Fibroblast of lung (primary cell): ENCODE measurements around the gene ARHGAP10. TPM values are rescaled to one million over a fixed set of nuclear protein-coding genes. Genes with fewer than 3 reads are reported as not detected.

Experiments used
- DNase-seq, 2 donors: peaks; one replicate each; pipeline versions ENCODE4 v3.0.0 to v3.0.0-alpha.2; 2010; ENCODE audit warnings: low read depth in 2 of 2
- H2AFZ ChIP-seq: 2 replicates; pipeline ENCODE4 v1.5.1; 2012; ENCODE audit warnings: low read length, control low read depth, inconsistent platforms
- H3K27ac ChIP-seq: 2 replicates; pipeline ENCODE4 v1.5.1; 2011; ENCODE audit warnings: low read length, control low read depth; ENCODE audit not compliant: insufficient read depth
- H3K27me3 ChIP-seq: 2 replicates; pipeline ENCODE4 v1.5.1; 2011; ENCODE audit warnings: mild to moderate bottlenecking, low read length; ENCODE audit not compliant: control insufficient read depth, insufficient read depth
- H3K36me3 ChIP-seq: 2 replicates; pipeline ENCODE4 v1.5.1; 2011; ENCODE audit warnings: low read length; ENCODE audit not compliant: control insufficient read depth, insufficient read depth
- H3K4me1 ChIP-seq: 2 replicates; pipeline ENCODE4 v1.5.1; 2011; ENCODE audit warnings: low read length; ENCODE audit not compliant: control insufficient read depth, insufficient read depth; ENCODE audit errors: extremely low read depth
- H3K4me2 ChIP-seq: 2 replicates; pipeline ENCODE4 v1.5.1; 2011; ENCODE audit warnings: low read length, control low read depth; ENCODE audit not compliant: insufficient read depth; ENCODE audit errors: extremely low read depth
- H3K4me3 ChIP-seq, 4 experiments: fragments of 200-600 bp in 1 of 4; sonication (generic) in 1 of 4; replicated peaks in 1 of 4; 2 replicates each; pipeline ENCODE4 v1.5.1; 2011 to 2016; ENCODE audit warnings: low read length in 4 of 4, low read depth in 3 of 4, mild to moderate bottlenecking in 3 of 4, control low read depth in 2 of 4, inconsistent platforms in 1 of 4, mixed read lengths in 1 of 4; ENCODE audit not compliant: insufficient read depth in 1 of 4; ENCODE audit errors: control extremely low read depth in 1 of 4
- H3K79me2 ChIP-seq: 2 replicates; pipeline ENCODE4 v1.5.1; 2012; ENCODE audit warnings: mild to moderate bottlenecking, low read length, inconsistent platforms; ENCODE audit not compliant: control insufficient read depth, insufficient read depth
- H3K9ac ChIP-seq: 2 replicates; pipeline ENCODE4 v1.5.1; 2011; ENCODE audit warnings: mild to moderate bottlenecking, low read length, control low read depth; ENCODE audit not compliant: insufficient read depth
- H3K9me3 ChIP-seq: 2 replicates; pipeline ENCODE4 v1.5.1; 2012; ENCODE audit warnings: low read depth, low read length; ENCODE audit not compliant: control insufficient read depth, insufficient read depth
- H4K20me1 ChIP-seq: 2 replicates; pipeline ENCODE4 v1.5.1; 2011; ENCODE audit warnings: low read length; ENCODE audit not compliant: control insufficient read depth, insufficient read depth; ENCODE audit errors: extremely low read depth
- CTCF ChIP-seq, 2 donors: IDR thresholded peaks in 1 of 2; conservative IDR thresholded peaks in 1 of 2; 1 replicate in 1 of 2; 2 replicates in 1 of 2; pipeline ENCODE4 v1.5.1; 2011 to 2012; ENCODE audit warnings: low read length in 2 of 2, control low read depth in 1 of 2, inconsistent platforms in 1 of 2, low read depth in 1 of 2, mild to moderate bottlenecking in 1 of 2
- EZH2 ChIP-seq: IDR thresholded peaks from 2 replicates; pipeline ENCODE4 v1.5.1; 2012; ENCODE audit warnings: low read length, control low read depth, mild to moderate bottlenecking; ENCODE audit errors: missing control alignments
- polyA plus RNA-seq, 2 donors: library from polyadenylated mRNA; depleted of rRNA in 1 of 2; stranded (reverse) in 1 of 2; unstranded in 1 of 2; fragments of >200 nt; gene quantifications; 2 replicates each; pipeline ENCODE4 v1.2.1, GENCODE V29; 2011 to 2012; ENCODE audit warnings: missing spikeins in 1 of 2
- total RNA-seq: library from RNA; depleted of rRNA; stranded (reverse); fragments of >200 nt; gene quantifications from 2 replicates; pipeline ENCODE4 v1.2.1, GENCODE V29; 2014

Gene ARHGAP10
- total and polyA plus RNA-seq, 2 donors (not counting 1 experiment from before 2014, with no cell fraction given) = 21.6 to 35.8 TPM

- Histone ChIP-seq H3K9me3 (no peaks in the 10 kb centered on the region), H2AFZ (no peak overlapping the region), H3K4me1 (peaks cover 2% of the 10 kb centered on the region), H3K79me2 (no peaks in the 10 kb centered on the region), H3K27me3 (no peaks in the 10 kb centered on the region), H3K4me2 (no peak overlapping the region), H3K9ac (no peak overlapping the region), H3K27ac (no peak overlapping the region), H4K20me1 (no peaks in the 10 kb centered on the region), H3K4me3 (no peak overlapping the region), H3K36me3 (peaks cover 4% of the 10 kb centered on the region)
- DNase-seq = no peak
- TF ChIP-seq CTCF (conservative IDR thresholded peaks at IDR 0.05 in 1 of 2, IDR thresholded peaks at IDR 0.05 in 1 of 2; ENCODE audit: low read depth in 1 of 2, low read length in 2 of 2) (no peak), EZH2 (no peak)
Measured at GRCh38 chr4:148118179-148118578, 386.3 kb downstream of the ARHGAP10 start.

DNA sequence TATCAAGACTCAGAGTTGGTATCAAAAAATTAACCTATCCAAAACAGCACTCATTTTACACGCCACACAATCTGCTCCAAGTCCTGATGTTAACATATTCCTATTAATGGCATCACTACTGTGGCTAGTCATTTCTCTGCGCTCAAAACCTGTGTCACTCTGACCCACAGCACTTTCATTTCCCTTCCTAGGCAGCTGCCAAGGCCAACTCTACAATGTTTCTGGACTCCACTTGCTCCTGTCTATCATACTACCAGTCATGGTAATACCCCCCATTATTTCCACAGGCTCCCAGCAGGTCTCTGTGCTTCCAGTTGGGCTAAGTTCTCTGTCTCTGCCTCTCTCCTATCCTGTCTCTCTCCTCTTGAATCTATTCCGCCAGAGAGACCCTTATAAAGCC, 386.7 kb downstream of the ARHGAP10 start:
- no peaks in the 10 kb centered on the region for H3K27me3 ChIP-seq
- no peaks in the 10 kb centered on the region for H3K9me3 ChIP-seq
- no peaks in the 10 kb centered on the region for H3K79me2 ChIP-seq
- H3K27ac ChIP-seq = no peak overlapping the region
- TF ChIP-seq EZH2 (no peak), CTCF (conservative IDR thresholded peaks at IDR 0.05 in 1 of 2, IDR thresholded peaks at IDR 0.05 in 1 of 2; ENCODE audit: low read depth in 1 of 2, low read length in 2 of 2) (no peak)
- no peak for DNase-seq
- H3K4me2 ChIP-seq = no peak overlapping the region
- H3K4me1 ChIP-seq = peaks cover 2% of the 10 kb centered on the region
- no peak overlapping the region for H2AFZ ChIP-seq
- H3K4me3 ChIP-seq = no peak overlapping the region
- H3K9ac ChIP-seq = no peak overlapping the region
- H3K36me3 ChIP-seq = peaks cover 4% of the 10 kb centered on the region
- no peaks in the 10 kb centered on the region for H4K20me1 ChIP-seq

- Histone ChIP-seq H3K27ac (no peak overlapping the region), H3K27me3 (no peaks in the 10 kb centered on the region), H3K9ac (no peak overlapping the region), H3K4me1 (peaks cover 2% of the 10 kb centered on the region), H3K36me3 (peaks cover 1% of the 10 kb centered on the region), H3K4me2 (no peak overlapping the region), H4K20me1 (no peaks in the 10 kb centered on the region), H3K9me3 (no peaks in the 10 kb centered on the region), H2AFZ (no peak overlapping the region), H3K79me2 (no peaks in the 10 kb centered on the region), H3K4me3 (no peak overlapping the region)
- no peak for TF ChIP-seq CTCF (conservative IDR thresholded peaks at IDR 0.05 in 1 of 2, IDR thresholded peaks at IDR 0.05 in 1 of 2; ENCODE audit: low read depth in 1 of 2, low read length in 2 of 2)
- peak in 1 of 2 donors; percentile 5 for DNase-seq
Measured at GRCh38 chr4:148120216-148120615, 388.3 kb downstream of the ARHGAP10 start.

Other genes starting within 250 kb of the ARHGAP10 start
- 32.6 and 34.3 TPM in 2 replicates for gene TMEM184C, start 114.7 kb upstream of the ARHGAP10 start, total RNA-seq
- gene TMEM184C, start 114.7 kb upstream of the ARHGAP10 start, polyA plus RNA-seq = 23.7 and 30.6 TPM in 2 replicates
- gene PRMT9, start 47.9 kb upstream of the ARHGAP10 start, total RNA-seq = 10.3 and 14.4 TPM in 2 replicates
- 6.2 and 8.8 TPM in 2 replicates for gene PRMT9, start 47.9 kb upstream of the ARHGAP10 start, polyA plus RNA-seq